HG03060 (cell line): ENCODE measurements around the gene MBOAT7.
A peak's percentile ranks its signal among the peaks of the same experiment; 100 is the strongest.

Experiments
- ATAC-seq: cut with Tn5 transposase; IDR thresholded peaks from one replicate; pipeline ENCODE4 v1.9.1; 2021; ENCODE audit warnings: low read depth, moderate number of reproducible peaks; ENCODE audit not compliant: unreplicated experiment

Gene MBOAT7

DNA sequence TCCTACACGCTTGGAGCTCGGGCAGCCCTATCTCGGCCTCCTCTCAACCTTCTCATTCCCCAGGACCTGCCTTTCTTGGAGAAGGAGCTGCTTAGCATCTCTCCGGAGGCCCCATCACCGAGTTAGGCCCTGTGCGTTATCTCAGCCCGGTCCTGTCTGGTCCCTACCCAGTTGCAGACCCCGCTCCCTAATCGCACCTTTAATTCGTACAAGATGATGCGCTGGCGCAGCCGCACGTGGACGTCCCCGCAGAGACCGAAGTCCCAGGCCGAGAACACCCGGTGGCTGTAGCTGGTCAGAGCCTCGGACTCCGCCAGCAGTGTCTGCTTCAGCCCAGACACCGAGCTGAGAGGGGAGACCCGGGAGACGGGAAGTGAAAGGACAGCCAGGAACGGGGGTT lies 24.2 kb downstream of the MBOAT7 start:
- no peak for ATAC-seq

DNA sequence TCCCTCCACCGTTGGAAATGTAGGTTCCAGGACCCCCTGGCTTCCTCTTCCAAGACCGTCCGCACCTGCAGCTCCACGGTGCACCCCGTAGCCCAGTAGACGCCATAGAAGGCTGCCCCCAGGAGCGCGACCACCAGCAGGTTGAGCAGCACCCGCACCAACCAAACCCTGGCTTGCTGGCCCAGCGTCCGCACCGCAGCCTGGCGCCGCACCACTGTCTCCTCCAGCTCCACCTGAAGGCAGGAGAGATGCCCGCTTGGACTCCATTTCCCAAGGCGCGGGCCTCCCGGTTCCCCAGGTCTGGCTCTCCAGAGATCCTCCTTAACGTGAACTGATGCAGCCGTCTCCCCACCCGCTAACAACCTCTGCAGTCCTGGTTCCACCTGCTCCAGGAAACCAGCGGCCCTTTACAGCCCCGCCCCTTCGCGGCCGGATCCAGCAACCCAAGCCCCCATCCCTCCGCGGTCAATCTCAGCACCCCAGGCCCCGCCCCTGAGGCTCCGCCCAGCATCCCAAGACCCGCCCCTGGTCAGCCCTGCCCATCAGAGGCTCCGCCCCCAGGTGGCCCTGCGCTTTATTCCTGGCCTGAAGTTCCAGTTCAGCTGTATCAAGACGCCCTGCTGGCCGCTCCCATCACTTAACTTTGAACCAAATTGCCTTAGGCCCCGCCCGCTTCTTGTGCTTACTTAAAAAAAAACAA lies 24.9 kb downstream of the MBOAT7 start:
- no peak for ATAC-seq

DNA sequence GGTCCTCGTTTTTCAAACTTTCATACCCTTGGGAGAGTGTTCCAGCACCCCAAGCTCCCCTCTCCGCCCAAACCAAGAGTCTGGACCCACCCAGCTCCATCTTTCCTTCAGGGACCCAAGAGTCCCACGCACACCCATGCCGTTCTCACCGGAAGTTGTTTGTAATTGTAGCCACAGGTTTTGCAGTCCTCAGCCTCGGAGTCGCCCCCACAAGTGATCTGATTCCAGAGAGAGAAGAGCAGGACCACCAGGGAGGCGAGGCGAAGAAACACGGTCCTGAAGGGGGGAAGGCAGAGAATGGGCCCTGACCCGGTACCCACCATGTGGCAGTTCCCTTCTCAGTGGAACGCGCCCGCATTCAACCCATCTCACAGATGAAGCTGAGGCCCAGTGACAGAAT lies 26.5 kb downstream of the MBOAT7 start:
- no peak for ATAC-seq

DNA sequence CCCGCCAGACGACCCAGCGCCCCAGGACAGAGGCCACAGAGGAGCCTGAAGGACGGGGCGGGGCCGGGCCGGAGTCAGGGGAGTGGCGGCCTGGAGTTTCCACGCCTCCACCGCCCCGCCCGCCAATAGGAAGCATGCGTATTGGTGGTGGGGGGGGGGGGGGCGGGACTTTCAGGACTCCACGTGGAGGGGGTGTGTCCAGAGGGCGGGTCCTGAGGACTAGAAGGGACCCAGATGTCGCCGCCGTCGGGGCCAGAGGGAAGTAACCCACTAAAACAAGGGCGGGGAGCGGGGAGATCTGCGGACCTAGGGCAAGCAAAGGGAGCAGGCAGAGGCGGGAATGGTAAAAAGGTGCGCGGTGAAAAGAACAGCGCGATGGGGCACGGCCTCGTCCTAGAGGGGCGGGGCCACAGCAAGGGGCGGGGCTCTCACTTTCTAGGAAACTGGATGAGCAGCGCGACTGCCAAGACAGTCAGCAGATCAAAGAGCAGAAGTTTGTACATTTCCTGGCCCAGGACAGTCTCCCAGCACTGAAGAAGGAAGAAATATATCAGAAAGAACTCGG lies 27.1 kb downstream of the MBOAT7 start:
- ATAC-seq, result no peak

DNA sequence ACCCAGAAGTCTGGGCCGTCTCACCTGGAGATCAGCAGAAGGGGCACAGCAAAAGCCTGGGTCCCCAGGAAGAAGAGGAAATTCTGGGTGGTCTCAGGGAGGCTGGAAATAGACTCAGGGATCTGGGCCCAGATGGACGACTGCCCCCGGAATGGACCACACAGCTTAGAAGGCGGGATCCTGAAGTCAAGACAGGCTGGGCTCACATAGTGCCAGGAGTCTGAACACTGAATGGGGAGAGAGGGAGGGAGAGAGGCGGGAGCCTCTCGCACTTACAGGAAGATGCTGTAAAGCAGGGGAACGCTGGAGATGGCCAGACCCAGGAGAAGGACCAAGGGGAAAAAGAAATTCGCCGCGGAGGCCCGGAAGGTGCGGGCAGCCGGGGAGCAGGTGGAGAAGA lies 28.5 kb downstream of the MBOAT7 start:
- ATAC-seq, result no peak

DNA sequence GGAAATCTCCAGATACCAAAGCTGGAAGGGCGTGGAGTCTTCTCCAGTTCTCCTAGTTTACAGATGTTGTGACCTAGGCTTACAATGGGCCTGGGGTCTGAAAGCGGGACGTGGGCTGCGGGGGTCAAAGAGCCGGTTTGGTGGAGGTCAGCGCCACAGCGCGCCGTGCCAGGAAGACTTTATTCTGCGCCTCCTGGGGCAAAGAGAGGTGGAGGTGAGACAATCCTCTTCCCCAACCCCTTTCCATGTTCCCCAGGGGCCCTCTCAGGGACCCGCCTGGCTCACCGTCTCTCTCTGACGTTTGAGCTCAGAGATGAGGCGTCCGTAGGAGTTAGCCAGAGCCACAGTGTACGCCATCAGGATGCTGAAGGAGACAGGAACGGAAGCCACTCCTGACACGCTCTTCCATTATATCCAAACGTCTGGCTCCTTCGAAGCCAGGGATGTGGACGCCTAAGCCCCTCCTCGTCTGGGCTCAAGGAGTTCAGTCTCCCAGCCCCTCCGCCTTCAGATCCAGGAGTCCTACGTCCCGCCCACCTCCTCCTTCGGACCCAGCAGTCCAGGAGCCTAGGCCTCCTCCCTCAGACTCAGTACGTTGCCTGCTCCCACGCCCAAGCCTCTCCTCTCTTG lies 29.1 kb downstream of the MBOAT7 start:
- ATAC-seq, result no peak

DNA sequence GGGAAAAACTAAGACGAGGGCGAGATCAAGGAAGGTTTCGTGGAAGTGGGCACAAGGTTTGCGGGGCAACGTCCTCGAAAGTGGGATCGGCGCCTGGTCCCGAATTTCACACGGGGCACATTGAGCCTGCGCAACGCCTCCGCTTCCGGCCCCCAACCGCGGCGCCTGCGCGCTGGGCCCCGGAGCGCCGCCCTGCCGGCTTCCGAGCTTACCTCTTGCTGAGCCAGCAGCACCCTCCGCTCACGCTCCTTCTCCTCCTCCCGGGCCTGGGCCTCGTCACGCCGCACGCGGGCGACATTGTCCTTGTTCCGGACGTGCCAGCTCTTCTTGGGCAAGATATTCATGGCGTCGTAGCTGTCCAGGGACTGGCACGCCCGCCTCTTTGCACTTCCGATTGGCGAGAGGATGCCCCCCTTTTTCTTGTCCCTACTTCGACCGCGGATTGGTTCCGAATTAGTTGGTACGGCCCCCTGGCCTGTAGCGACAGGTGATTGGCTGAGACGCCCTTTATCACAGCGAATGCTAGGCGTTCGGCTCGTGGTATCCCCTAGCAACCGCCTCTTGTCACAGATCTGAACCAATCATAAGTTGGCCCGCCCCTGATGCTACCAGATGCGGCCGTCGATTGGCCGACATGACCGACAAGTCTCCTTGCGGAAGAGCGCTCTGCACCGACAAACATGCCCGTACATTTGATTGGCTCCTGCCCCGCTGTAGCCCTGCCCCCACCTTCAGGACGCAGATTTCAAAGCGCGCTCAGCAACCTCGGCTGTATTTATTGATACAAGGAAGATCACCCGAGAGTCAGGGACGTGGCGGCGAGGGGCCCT lies 29.8 kb downstream of the MBOAT7 start, which contains the start of gene LENG1:
Gene LENG1 (minus strand): TSS at position 370 of the 830 bp plus-strand sequence. CDS start 26 bp downstream, at position 344.
- peak; percentile 84 for ATAC-seq

DNA sequence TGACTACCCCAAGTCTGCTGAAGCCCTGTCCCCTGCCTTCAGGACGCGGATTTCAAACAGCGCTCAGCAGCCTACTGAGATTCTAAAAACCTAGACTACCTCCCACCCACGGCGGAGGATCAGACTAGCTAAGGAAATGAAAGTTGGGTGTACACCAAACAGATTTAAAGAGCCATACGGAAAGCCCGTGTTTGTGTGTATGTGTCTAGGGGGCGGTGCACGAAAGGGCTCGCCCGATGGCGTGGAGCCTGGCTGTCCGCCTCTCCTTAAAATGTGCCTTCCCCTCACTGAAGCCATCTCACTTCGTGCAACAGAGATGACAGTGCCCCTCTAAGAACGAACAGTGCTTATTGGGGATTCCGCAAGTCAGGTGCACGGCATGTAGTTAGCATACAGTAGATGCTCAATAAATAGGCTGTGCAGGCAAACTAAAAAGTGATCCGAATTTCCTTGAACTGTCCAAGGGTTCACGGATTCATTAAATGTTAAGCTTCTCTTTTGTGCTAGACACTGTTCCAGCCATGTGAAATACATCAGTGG lies 30.5 kb downstream of the MBOAT7 start:
- ATAC-seq, result no peak

DNA sequence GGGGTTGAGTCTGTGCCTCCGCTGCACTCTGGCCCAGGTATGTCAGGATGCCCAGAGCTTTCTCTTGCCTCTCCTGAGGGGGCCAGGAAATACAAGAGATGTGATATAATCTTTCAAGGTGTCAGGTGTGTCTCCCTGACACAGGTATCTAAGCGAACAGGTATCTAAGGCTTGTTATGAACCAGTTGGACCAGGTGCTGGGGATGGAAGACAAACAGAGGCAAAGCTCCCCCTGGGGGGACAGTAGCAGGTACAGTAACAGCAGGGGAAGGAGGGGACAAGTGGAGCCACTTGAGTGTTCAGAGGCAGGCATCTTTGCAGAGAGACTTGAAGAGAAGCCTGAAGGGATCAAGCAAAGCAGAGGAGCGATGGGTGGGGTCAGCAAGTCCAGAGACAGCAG lies 32.4 kb downstream of the MBOAT7 start:
- no peak for ATAC-seq

DNA sequence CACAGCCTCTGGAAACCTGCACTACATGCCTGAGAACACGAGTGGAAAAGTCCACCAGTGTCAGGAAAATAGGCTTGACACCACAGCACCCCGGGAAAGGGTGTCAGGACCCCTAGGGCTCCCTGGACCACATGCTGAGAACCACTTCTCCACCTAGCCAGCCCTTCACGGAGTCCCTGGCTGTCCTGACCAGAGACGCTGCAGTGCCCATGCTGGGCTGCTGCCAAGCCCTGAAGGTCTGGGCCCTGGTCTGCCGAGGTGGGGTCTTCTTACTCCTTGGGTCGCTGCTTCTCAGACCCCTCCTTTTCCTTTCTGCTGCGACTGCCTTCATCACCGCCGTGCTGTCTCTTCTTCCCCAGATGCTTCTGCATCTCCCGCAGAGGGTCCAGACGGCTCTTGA lies 32.9 kb downstream of the MBOAT7 start:
- no peak for ATAC-seq

DNA sequence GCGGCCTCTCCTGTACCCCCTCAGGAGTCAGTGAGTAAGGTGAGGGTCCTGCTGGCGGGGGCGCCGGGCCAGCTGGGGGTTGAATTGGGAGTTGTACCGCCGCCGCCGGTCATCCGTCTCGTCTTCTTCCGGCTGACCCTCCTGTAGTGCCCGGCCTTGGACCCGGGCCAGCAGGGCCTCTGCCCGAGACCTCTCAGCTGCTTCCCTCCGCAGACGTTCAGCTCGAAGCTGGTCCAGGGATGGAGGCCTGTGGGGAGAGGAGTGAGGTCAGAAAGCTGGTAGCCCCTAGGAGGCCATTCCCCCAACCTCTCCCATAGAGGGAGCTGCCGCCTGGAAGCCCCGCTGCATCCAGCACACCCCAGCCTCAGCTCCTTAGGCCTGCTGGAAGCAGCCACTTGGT lies 33.7 kb downstream of the MBOAT7 start:
- ATAC-seq, result no peak

DNA sequence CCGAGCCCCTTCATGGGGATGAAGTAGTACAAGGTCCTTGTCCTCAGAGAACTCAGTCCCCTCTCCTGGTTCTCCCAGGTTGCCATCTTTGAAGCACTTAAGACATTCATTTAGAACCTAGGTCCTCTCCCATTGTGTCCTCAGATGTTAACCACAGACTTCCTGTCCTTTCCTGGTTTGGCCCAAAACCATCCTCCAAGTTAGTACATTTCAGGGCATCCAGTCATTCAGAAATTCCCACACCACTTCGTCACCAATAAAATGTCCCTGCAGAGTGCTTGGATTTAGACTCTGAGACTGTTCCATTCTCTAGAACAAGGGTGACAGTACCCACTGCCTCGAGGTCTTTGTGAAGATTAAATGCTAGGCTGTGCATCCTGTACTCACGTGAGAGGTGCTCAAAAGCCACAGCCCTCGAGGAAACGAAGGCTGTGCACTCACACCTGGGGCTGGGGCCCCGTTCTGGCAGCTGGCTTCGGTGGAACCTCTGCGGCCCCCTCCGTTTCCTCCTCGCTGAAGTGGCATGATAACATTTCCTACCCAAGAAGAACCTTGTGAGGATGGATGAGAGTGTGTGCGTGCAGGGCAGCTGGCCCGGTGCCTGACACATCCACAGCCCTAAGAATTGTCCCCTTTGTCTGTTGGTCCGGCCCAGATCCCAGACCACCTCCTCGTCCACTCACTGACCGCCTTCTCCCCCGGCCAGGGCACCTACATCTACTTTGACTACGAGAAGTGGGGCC lies 34.6 kb downstream of the MBOAT7 start:
- ATAC-seq, result no peak

DNA sequence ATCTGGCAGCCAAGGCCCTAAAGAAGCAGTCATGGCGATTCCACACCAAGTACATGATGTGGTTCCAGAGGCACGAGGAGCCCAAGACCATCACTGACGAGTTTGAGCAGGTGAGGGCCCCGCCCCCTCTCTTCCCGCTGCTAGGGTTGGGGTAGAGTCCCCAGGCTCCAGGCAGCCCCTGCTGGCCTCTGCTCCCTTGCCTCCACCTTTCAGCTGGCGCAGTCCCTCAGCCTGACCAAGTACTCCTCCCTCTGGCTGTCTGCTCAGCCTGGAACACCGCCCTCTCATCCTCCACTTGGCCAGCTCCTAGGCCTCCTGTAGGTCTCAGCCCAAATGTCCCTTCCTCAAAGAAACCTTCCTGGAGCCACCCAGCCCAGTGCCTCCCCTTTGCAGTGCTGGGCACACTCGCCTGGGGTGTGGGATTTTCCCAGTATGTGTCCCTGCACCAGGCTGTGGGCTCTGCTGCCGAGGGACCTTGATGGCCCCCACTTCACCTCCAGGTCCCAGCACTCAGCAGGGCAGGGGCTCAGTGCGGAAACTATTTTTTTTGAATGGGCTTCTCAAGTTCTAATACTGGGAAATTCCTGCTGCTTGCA lies 35.6 kb downstream of the MBOAT7 start:
- no peak for ATAC-seq

DNA sequence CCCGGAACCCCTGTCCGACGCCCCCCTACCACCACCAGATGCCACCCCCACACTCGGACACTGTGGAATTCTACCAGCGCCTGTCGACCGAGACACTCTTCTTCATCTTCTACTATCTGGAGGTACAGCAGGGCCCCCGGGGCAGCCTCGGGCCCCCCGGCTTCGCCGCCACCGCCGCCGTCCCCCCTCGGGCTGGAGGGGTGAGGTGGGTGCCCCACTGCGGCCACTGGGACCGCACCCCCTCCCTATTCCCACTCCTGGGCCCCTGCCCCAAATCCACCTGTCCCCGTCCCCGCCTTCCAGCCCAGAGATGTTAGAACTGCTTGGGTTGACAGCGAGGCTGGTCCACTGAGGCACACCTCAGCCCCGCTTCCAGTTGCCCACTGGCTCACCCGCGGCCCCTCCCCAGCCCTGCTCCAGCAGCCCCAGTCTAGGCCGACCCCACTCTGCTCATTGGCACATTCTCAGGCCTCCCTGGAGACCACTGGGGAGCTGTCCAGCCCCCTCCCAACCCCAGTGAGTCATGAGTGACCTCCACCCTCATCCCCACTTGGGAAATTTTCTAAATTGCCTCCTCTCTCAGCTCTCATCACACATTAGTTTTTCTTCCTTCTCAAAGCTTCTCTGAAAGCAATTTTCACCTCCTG lies 36.4 kb downstream of the MBOAT7 start:
- no peak for ATAC-seq

DNA sequence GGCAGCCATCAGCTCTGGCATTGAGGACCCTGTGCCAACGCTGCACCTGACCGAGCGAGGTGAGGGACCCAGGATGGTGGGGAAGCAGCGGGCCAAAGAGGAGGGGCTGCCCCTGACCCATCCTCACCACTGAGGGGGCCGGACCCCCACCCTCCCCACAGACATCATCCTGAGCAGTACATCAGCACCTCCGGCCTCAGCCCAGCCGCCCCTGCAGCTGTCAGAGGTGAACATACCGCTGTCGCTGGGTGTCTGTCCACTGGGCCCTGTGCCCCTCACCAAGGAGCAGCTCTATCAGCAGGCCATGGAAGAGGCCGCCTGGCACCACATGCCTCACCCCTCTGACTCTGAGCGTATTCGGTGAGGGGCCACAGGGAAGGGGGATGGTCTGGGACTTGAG lies 37.1 kb downstream of the MBOAT7 start:
- ATAC-seq, result no peak

DNA sequence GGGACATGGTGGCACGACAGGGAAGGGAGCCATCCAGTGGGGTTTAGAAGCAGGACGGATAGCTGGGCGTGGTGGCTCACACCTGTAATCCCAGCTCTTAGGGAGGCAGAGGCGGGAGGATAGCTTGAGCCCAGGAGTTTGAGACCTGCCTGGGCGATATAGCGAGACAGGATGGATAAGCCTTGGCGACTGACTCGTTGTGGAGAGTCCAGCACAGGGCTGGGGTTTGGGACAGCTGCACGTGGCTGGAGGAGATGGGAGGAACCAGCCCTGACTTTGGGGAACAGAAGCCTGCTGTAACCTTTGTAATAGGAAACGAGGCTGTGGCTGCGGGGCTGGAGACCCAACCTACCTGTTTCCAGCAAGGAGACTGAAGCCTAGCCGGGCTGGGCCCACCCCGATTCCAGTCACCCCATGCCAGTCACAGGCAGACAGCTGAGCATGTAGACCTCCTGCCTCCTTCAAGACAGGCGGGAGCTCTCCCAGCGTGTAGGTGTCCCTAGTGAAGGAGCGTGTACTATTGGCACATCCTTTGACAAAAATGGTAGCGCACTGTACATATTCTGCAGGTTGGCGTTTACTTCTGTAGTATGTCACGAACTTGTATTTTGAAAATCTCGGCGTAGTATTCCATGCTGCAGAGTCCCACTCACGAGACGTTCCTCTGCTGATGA lies 37.9 kb downstream of the MBOAT7 start:
- ATAC-seq, result no peak

DNA sequence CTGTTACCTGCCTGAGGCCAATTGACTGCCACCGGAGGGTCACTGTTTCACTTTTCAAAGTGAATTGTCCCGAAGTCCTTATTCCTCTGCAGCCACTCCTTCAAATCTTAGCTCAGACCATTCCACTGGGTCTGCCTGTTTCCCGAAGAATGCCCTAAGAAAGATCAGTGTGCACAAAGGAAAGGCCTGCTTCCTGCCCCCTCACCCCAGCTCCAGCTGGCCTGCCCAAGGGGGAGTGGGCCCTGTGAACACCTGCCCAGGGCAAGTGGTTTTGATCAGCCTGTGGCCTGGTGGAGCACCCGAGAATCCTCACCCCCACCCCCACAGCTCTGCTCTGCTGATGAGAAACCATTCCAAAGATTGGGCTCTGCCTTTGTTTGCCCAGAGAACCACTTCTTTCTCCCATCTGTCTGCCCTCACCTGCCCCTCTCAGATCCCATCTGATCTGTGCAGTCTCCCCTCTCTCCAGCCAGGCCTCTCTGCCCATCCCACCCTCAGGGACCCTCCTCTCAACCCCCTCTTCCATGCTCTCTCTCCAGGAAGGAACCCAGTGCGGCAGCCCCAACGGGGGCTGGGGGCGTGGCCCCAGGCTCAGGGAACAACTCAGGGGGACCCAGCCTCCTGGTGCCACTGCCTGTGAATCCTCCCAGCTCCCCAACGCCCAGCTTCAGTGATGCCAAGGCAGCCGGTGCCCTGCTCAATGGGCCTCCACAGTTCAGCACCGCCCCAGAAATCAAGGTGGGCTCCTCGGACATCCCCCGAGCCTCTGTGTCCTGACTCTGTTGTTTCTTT lies 40.2 kb downstream of the MBOAT7 start:
- ATAC-seq, result no peak

DNA sequence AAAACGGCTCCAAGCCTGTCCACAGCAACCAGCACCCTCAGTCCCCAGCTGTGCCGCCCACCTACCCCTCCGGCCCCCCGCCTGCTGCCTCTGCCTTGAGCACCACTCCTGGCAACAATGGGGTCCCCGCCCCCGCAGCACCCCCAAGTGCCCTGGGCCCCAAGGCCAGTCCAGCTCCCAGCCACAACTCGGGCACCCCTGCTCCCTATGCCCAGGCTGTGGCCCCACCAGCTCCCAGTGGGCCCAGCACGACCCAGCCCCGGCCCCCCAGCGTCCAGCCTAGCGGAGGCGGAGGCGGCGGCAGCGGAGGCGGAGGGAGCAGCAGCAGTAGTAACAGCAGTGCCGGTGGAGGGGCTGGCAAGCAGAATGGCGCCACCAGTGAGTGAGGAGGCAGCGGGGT lies 41.2 kb downstream of the MBOAT7 start:
- ATAC-seq, result no peak
